ENCODE measurements around the gene FADS3.

DNA sequence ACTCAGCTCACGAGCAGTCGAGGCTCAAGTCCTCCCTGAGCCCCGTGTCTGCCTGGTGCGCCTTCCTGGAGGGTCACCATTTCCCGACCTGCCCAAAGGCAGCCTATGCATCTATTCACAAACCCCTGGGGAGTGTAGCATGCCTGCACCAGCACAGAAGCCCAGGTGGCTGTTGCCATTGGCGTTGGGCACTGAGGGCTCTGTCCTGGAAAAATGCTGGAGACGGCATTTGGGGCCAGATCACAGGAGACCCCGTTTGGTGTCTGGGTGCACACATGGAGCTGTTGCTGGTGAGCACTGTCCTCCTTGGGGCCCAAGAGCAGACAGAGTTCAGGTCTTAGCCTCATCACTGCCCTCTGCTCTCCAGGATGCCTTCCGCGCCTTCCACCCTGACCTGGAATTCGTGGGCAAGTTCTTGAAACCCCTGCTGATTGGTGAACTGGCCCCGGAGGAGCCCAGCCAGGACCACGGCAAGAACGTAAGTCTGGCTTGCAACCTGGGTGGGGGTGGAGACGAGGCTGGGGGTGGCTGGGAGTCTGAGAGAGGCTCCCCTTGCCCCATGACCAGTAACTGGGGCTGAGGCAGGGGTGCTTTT lies 53.8 kb downstream of the FADS3 start:
- TF ChIP-seq POLR2A (IDR thresholded peaks at IDR 0.05; ENCODE audit: low read depth, low read length) (no peak), POLR2AphosphoS5 (IDR thresholded peaks at IDR 0.05; ENCODE audit: low read depth, low read length) (no peak), TAF1 (IDR thresholded peaks at IDR 0.05; ENCODE audit: borderline replicate concordance, low read depth, low read length) (no peak)

All from GM12892 (cell line).